Measurements from ENCODE around the gene ZFX.

Gene ZFX

DNA sequence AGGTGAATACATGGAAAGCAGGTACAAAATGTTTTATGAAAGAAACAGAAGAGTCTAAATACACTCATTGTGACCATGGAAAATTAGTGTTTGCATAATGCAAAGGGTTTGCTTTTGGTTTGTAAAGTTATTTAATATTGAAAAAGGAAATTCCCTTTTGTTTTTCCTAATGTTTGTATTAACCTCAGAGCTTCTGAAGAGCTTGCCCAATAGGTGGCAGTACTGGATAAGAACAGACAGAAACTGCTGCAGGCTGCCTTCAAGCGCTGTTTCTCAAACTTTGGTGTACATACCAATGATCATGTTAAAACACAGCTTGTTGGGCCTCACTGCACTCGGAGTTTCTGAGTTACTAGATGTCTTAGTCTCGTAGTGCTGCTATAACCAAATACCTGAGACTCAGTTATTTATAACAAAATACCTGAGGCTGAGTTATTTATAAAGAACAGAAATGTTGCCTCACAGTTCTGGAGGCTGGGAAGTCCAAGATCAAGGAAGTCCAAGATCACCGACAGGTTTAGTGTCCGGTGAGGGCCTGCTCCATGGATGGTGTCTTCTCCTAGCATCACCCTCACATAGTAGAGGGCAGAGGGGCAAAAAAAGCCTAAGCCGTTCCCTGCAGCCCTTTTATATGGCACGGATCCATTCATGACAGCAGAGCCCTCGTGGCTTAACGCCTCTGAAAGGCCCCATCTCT is 110.2 kb downstream of the ZFX start:
- Mint-ChIP-seq H3K36me3 (no peaks in the 10 kb centered on the region), H3K27ac (no peak overlapping the region), H3K4me1 (ENCODE audit: low read depth) (peaks cover 7% of the 10 kb centered on the region), H3K27me3 (peaks cover 1% of the 10 kb centered on the region), H3K4me3 (no peak overlapping the region), H3K9me3 (ENCODE audit: low read depth) (no peaks in the 10 kb centered on the region)

DNA sequence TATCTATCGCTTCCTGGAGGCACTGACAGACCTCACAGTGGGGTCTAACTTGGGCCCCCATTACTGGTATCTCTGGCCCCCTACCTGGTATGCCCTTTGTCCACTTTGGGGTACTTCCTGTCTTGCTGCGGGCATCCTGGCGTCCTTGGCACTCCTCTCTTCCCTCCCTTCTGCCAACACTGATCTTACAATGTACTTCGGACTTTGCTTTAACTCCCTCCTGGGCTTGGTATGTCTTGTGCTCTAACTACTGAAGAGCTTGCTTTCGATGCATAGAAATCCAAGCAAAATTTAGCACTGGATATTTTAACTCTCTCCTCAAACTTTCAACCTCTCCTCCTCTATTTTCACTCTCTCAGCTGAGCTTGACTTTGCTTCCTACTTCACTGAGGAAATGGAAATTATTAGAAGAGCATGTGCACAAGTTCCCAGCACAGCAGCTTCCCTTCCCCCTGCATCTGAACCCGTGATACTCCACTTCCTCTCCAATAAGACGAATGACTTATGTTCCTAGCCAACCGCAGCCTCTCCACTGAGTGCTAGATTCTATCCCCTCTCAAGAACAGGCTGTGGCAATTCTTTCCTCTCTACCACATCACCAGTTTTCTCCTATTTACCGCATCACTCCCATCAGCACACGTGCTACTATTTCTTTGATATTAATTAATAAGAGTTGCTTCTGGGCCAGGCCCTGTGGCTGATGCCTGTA is 111.5 kb downstream of the ZFX start:
- Mint-ChIP-seq H3K27ac (peak overlapping the region; percentile 1), H3K36me3 (no peaks in the 10 kb centered on the region), H3K27me3 (peaks cover 1% of the 10 kb centered on the region), H3K4me1 (ENCODE audit: low read depth) (peaks cover 7% of the 10 kb centered on the region), H3K9me3 (ENCODE audit: low read depth) (no peaks in the 10 kb centered on the region), H3K4me3 (no peak overlapping the region)

DNA sequence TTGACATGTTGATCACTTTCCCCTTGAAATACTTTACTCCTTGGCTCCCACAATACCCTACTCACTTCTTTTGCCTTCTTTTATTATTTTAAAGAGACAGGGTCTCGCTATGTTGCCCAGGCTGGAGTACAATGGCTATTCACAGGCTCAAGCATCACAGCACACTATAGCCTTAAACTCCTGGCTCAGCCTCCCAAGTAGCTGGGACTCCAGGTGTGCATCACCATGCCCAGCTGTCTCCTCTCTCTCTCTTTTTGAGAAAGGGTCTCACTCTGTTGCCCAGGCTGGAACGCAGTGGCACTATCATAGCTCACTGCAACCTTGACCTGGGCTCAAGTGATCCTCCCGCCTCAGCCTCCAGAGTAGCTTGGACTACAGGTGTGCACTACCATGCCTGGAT is 112.8 kb downstream of the ZFX start:
- Mint-ChIP-seq H3K36me3 (no peaks in the 10 kb centered on the region), H3K4me3 (no peak overlapping the region), H3K9me3 (ENCODE audit: low read depth) (no peaks in the 10 kb centered on the region), H3K4me1 (ENCODE audit: low read depth) (peaks cover 7% of the 10 kb centered on the region), H3K27me3 (no peaks in the 10 kb centered on the region), H3K27ac (no peak overlapping the region)

DNA sequence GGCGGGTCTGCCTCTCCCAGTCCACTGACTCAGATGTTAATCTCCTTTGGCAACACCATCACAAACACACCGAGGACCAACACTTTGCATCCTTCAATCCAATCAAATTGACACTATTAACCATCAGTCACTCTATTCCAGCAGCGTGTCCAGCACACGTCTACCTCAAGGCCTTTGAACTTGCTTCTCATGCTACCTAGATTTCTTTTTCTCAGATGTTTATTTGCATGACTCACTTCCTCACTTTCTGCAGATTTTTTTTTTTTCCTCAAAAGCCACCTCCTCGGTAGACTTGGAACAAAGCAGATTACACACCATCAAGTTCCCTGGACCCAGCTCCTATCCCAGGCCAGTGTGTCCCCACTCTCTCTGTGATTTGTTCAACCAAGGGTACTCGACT is 114.9 kb downstream of the ZFX start:
- Mint-ChIP-seq H3K36me3 (no peaks in the 10 kb centered on the region), H3K4me1 (ENCODE audit: low read depth) (peaks cover 7% of the 10 kb centered on the region), H3K9me3 (ENCODE audit: low read depth) (no peaks in the 10 kb centered on the region), H3K4me3 (no peak overlapping the region), H3K27ac (no peak overlapping the region), H3K27me3 (peaks cover 2% of the 10 kb centered on the region)

All from activated naive CD8-positive, alpha-beta T cell (primary cell).